Measurements from ENCODE around the gene ANKRD33.
"Not testable (repeated sequence)": the region's sequence is repeated elsewhere in the genome, so short reads cannot be mapped to it uniquely, and the experiment has no call there.

ANKRD33 gene

GRCh38 chr12:51879102-51879501 lies 8.8 kb upstream of the ANKRD33 start:
- DNase-seq (ENCODE audit: low read depth in 2 of 2): no peak

GRCh38 chr12:51883295-51883694 lies 4.6 kb upstream of the ANKRD33 start:
- no peak for DNase-seq (ENCODE audit: low read depth in 2 of 2)

- DNase-seq (ENCODE audit: low read depth in 2 of 2): no peak
Measured at GRCh38 chr12:51883998-51884675, 3.8 kb upstream of the ANKRD33 start.

GRCh38 chr12:51884676-51885229 lies 3.1 kb upstream of the ANKRD33 start:
- DNase-seq (ENCODE audit: low read depth in 2 of 2): no peak

GRCh38 chr12:51885294-51886020 lies 2.4 kb upstream of the ANKRD33 start:
- not testable (repeated sequence) for DNase-seq (ENCODE audit: low read depth in 2 of 2)

GRCh38 chr12:51886021-51886710 lies 1.7 kb upstream of the ANKRD33 start:
- DNase-seq (ENCODE audit: low read depth in 2 of 2): no peak

GRCh38 chr12:51888316-51889215 lies 663 bp downstream of the ANKRD33 start:
- no peak for DNase-seq (ENCODE audit: low read depth in 2 of 2)

GRCh38 chr12:51889216-51890132 lies 1.6 kb downstream of the ANKRD33 start:
- no peak for DNase-seq (ENCODE audit: low read depth in 2 of 2)

- no peak for DNase-seq (ENCODE audit: low read depth in 2 of 2)
Measured at GRCh38 chr12:51890133-51890464, 2.2 kb downstream of the ANKRD33 start.

- no peak for DNase-seq (ENCODE audit: low read depth in 2 of 2)
Measured at GRCh38 chr12:51890511-51891171, 2.7 kb downstream of the ANKRD33 start.

GRCh38 chr12:51891843-51892242 lies 3.9 kb downstream of the ANKRD33 start:
- DNase-seq (ENCODE audit: low read depth in 2 of 2): no peak

GRCh38 chr12:51893786-51894185 lies 5.9 kb downstream of the ANKRD33 start:
- no peak for DNase-seq (ENCODE audit: low read depth in 2 of 2)

- DNase-seq (ENCODE audit: low read depth in 2 of 2): no peak
Measured at GRCh38 chr12:51895378-51896135, 7.7 kb downstream of the ANKRD33 start.

GRCh38 chr12:51896236-51896635 lies 8.3 kb downstream of the ANKRD33 start:
- no peak for DNase-seq (ENCODE audit: low read depth in 2 of 2)

- no peak for DNase-seq (ENCODE audit: low read depth in 2 of 2)
Measured at GRCh38 chr12:51897181-51897580, 9.3 kb downstream of the ANKRD33 start.

GRCh38 chr12:51898506-51898905 lies 10.6 kb downstream of the ANKRD33 start:
- DNase-seq (ENCODE audit: low read depth in 2 of 2): no peak

- no peak for DNase-seq (ENCODE audit: low read depth in 2 of 2)
Measured at GRCh38 chr12:51898937-51899336, 11.0 kb downstream of the ANKRD33 start.

- DNase-seq (ENCODE audit: low read depth in 2 of 2): no peak
Measured at GRCh38 chr12:51900323-51900889, 12.5 kb downstream of the ANKRD33 start.

All from stimulated activated CD8-positive, alpha-beta memory T cell treated with anti-CD3 and anti-CD28 coated beads, Interleukin-15, amount 100 ng/mL, for 48 hours (primary cell).